GM23338 (cell line): Measurements from ENCODE around the gene SEL1L3.

ENCODE experiments used
- CREB1 ChIP-seq: fragments of 250-450 bp; sonication (Bioruptor Pico); IDR thresholded peaks from 2 replicates; pipeline ENCODE4 v1.5.0; 2020; ENCODE audit warnings: low read depth, mild to moderate bottlenecking, moderate library complexity
- CTCF ChIP-seq, 2 experiments: fragments of 200-600 bp in 1 of 2; sonication (generic) in 1 of 2; conservative IDR thresholded peaks; 2 replicates each; pipeline versions ENCODE4 v1.5.1 to v1.6.1; 2016 to 2017; ENCODE audit warnings: antibody characterized with exemption in 2 of 2, low read depth in 2 of 2, mild to moderate bottlenecking in 2 of 2, moderate library complexity in 1 of 2
- EZH2 ChIP-seq: fragments of 200-600 bp; sonication (generic); IDR thresholded peaks from one replicate; pipeline ENCODE4 v1.8.0; 2017; ENCODE audit warnings: antibody characterized with exemption, mild to moderate bottlenecking, low read depth; ENCODE audit not compliant: unreplicated experiment
- EZH2phosphoT487 ChIP-seq: fragments of 200-600 bp; sonication (generic); IDR thresholded peaks from one replicate; pipeline ENCODE4 v1.8.1; 2018; ENCODE audit warnings: antibody characterized with exemption; ENCODE audit not compliant: unreplicated experiment
- JUNB ChIP-seq: IDR thresholded peaks from one replicate; pipeline ENCODE4 v1.6.1; 2016; ENCODE audit warnings: antibody characterized with exemption; ENCODE audit not compliant: unreplicated experiment
- NANOG ChIP-seq: IDR thresholded peaks from 2 replicates; pipeline ENCODE4 v1.6.1; 2016; ENCODE audit warnings: antibody characterized with exemption, borderline replicate concordance
- POLR2AphosphoS5 ChIP-seq: IDR thresholded peaks from 2 replicates; pipeline ENCODE4 v1.6.1; 2016; ENCODE audit warnings: antibody characterized with exemption, low read depth
- ZNF114 ChIP-seq: fragments of 250-450 bp; sonication (Bioruptor Pico); IDR thresholded peaks from 2 replicates; pipeline ENCODE4 v1.5.0; 2020; ENCODE audit warnings: mild to moderate bottlenecking, moderate library complexity
- ZNF331 ChIP-seq: fragments of 250-450 bp; sonication (Bioruptor Pico); IDR thresholded peaks from 2 replicates; pipeline ENCODE4 v1.5.0; 2020; ENCODE audit warnings: low read depth, mild to moderate bottlenecking, moderate library complexity

DNA sequence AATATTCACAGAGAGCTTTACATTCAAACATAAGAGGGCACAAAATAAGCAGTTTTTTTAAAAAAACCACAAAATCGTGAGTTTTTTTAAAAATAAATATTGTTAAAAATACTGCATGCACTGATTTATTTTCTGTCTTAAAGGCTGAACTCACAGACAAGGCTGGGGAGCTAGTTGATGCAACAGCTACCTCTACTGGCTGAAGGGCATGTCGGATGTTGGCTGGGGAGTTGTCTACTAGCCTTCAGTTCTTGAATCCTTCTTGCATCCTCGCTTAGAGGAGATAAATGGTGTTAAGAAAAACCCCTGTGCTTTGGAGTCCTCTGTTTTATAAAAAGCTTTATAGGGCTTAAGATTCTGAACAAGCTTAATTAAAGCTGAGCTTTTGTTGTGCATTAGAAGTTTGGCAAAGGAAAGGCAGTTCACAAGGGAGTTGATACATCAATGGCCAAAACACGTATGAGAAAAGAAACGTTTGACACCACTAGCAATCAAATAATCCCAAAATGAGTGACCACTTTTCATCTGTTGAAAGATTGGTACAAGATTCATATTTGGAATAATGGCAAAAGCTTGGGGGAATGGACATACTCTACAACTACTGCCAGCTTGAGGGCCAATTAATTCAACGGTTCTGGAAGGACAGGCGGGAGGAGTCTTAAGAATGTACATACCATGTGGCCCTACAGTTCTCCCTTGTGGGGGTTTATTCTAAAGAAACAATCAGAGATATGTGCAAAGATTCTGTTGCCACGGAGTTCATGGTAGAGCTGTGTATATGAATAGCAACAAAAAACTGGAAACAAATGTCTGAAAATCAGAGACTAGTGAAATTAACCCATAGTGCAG lies 94.7 kb downstream of the SEL1L3 start:
- TF ChIP-seq CTCF (conservative IDR thresholded peaks at IDR 0.05; ENCODE audit: low read depth in 2 of 2): peak; percentile 93 to 95
- TF ChIP-seq POLR2AphosphoS5: no peak
- TF ChIP-seq NANOG: no peak
- no peak for TF ChIP-seq EZH2
- TF ChIP-seq ZNF114 (CRISPR knock-in tag): no peak
- TF ChIP-seq JUNB: no peak
- no peak for TF ChIP-seq CREB1
- no peak for TF ChIP-seq ZNF331 (CRISPR knock-in tag)
- TF ChIP-seq EZH2phosphoT487: no peak
